ENCODE results near the gene KLF1. TPM values are rescaled to one million over a fixed set of nuclear protein-coding genes. Genes with fewer than 3 reads are reported as not detected.

The KLF1 gene
- total RNA-seq, 4 donors from 2014 or later = not detected

DNA sequence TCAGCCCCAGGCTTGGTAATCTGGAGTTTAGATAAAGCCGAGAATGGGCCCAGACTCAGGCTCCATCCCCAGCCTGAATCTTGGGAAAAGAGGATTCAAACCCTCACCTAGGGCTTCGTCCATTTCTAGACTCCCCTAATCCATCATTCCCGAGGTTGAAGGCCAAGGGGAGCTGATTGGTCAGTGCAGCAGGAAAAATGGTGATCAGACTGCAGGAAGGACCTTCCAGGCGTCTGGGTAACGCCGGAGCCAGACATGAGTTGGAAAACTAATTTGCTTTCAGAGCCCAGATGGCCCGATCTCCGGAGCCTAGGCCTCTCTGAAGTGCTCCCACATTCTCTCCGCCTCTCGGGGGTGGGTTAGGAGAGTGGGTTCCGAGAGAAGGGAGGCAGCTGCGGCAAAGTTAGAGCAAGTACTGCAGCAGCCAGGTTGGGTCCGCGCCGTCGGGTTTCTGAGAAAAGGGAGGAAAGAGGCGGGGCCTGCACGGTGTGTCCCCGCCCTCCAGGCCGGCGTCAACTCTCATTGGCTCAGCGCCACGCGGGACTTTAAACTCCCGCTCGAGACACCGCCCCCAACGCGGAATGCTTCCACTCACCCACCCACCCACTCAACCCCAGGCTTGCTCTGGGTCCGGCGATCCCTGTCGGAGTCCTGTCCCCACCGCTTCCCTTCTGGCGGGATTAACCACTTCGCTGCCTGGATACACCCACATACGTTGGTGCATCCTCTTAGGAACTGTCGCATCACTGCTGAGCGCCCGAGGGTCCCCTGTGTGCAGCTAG, 51.8 kb downstream of the KLF1 start:
- H3K4me3 ChIP-seq = no peak overlapping the region
- WGBS = 9% methylated on average over 20 of the region's 39 CpGs

DNA sequence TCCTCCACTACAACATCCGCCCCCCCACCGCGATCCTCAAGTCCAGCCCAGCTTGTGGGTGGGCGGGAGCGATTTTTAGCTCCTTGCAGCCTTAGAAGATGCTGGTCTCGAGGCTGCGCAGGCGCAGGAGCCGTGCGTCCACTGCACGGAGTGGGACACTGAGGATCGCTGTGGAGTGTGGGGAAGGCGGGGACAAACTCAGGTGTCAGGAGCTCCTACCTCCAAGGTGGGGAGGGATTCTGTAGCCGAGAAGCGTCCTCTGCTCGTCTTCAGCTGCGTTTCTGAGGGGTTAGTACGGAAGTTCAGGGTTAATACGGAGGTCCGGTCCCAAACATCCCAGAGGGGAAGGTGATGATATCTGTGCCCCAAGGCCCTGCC, 52.4 kb downstream of the KLF1 start, which contains the start of gene RTBDN:
TSS of gene RTBDN (minus strand) at position 14 of the 378 bp plus-strand sequence. CDS start 4,600 bp downstream, outside the sequence.
- WGBS = 8% methylated on average over 9 of the region's 20 CpGs
- no peaks in the 10 kb centered on the region for H3K36me3 ChIP-seq
- peaks cover 32% of the 10 kb centered on the region for H3K4me1 ChIP-seq
- H3K4me3 ChIP-seq = peak within 1 kb of the TSS; percentile 50
- no peak within 1 kb of the TSS for H3K27ac ChIP-seq
- no peaks in the 10 kb centered on the region for H3K9me3 ChIP-seq
- peaks cover 96% of the 10 kb centered on the region for H3K27me3 ChIP-seq
- TF ChIP-seq EP300 (IDR thresholded peaks at IDR 0.05) (no peak), POLR2AphosphoS5 (IDR thresholded peaks at IDR 0.05) (no peak), POLR2A (IDR thresholded peaks at IDR 0.05) (no peak)
- TF ChIP-seq, protein P1, sequence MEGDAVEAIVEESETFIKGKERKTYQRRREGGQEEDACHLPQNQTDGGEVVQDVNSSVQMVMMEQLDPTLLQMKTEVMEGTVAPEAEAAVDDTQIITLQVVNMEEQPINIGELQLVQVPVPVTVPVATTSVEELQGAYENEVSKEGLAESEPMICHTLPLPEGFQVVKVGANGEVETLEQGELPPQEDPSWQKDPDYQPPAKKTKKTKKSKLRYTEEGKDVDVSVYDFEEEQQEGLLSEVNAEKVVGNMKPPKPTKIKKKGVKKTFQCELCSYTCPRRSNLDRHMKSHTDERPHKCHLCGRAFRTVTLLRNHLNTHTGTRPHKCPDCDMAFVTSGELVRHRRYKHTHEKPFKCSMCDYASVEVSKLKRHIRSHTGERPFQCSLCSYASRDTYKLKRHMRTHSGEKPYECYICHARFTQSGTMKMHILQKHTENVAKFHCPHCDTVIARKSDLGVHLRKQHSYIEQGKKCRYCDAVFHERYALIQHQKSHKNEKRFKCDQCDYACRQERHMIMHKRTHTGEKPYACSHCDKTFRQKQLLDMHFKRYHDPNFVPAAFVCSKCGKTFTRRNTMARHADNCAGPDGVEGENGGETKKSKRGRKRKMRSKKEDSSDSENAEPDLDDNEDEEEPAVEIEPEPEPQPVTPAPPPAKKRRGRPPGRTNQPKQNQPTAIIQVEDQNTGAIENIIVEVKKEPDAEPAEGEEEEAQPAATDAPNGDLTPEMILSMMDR (IDR thresholded peaks at IDR 0.05) = no peak
- no peak for DNase-seq (ENCODE audit: low spot score in 2 of 2)

More for the DNA sequence above, 51.8 kb downstream of the KLF1 start:
- DNase-seq (ENCODE audit: low spot score in 2 of 2) = peak in 1 of 2 donors; percentile 70
- TF ChIP-seq POLR2AphosphoS5 (IDR thresholded peaks at IDR 0.05) = no peak
- TF ChIP-seq, protein P1 (IDR thresholded peaks at IDR 0.05) = no peak
- no peak for TF ChIP-seq EP300 (IDR thresholded peaks at IDR 0.05)
- no peak for TF ChIP-seq POLR2A (IDR thresholded peaks at IDR 0.05)
- H3K27me3 ChIP-seq = peaks cover 96% of the 10 kb centered on the region
- H3K36me3 ChIP-seq = no peaks in the 10 kb centered on the region
- H3K27ac ChIP-seq = no peak overlapping the region
- H3K4me1 ChIP-seq = peaks cover 32% of the 10 kb centered on the region
- H3K9me3 ChIP-seq = no peaks in the 10 kb centered on the region

Other genes with a start within 250 kb of the KLF1 start
- 10 to 100 TPM; 42.6 to 94.1 (median 78.9) TPM for gene MAN2B1, start 220.5 kb downstream of the KLF1 start, total RNA-seq
- gene WDR83, start 220.4 kb downstream of the KLF1 start, total RNA-seq = 10 to 100 TPM in 3 of 4 donors, 1 to 10 TPM in 1; 9.8 to 21.9 (median 17.2) TPM
- gene DHPS, start 205.3 kb downstream of the KLF1 start, total RNA-seq = 100 to 1,000 TPM; 108 to 265 (median 136) TPM
- gene GNG14, start 199.2 kb downstream of the KLF1 start, total RNA-seq = not detected
- gene FBXW9, start 190.6 kb downstream of the KLF1 start, total RNA-seq = 10 to 100 TPM in 3 of 4 donors, 1 to 10 TPM in 1; 9.7 to 13.7 (median 12.3) TPM
- 100 to 1,000 TPM in 2 of 4 donors, 10 to 100 TPM in 2; 94.6 to 206 (median 110) TPM for gene TNPO2, start 163.3 kb downstream of the KLF1 start, total RNA-seq
- 100 to 1,000 TPM; 164 to 228 (median 210) TPM for gene TRIR, start 152.5 kb downstream of the KLF1 start, total RNA-seq
- 10 to 100 TPM; 26.2 to 63.6 (median 56.9) TPM for gene GET3, start 149.7 kb downstream of the KLF1 start, total RNA-seq
- 10 to 100 TPM; 18.2 to 62.0 (median 46.8) TPM for gene BEST2, start 135.4 kb downstream of the KLF1 start, total RNA-seq
- 100 to 1,000 TPM in 2 of 4 donors, 10 to 100 TPM in 2; 55.1 to 227 (median 83.6) TPM for gene HOOK2, start 111.6 kb downstream of the KLF1 start, total RNA-seq
- 1,000 to 10,000 TPM in 3 of 4 donors, 100 to 1,000 TPM in 1; 687 to 2,027 (median 1,088) TPM for gene JUNB, start 95.7 kb downstream of the KLF1 start, total RNA-seq
- gene PRDX2, start 85.4 kb downstream of the KLF1 start, total RNA-seq = 100 to 1,000 TPM; 270 to 579 (median 540) TPM
- 1 to 10 TPM in 1 of 4 donors, not detected in 3; 1.6 TPM for gene THSD8, start 85.1 kb downstream of the KLF1 start, total RNA-seq
- gene RNASEH2A, start 80.6 kb downstream of the KLF1 start, total RNA-seq = 10 to 100 TPM; 12.3 to 15.4 (median 14.0) TPM
- not detected for gene RTBDN, start 52.6 kb downstream of the KLF1 start, total RNA-seq
- 1 to 10 TPM; 2.7 to 5.3 (median 3.7) TPM for gene MAST1, start 48.7 kb downstream of the KLF1 start, total RNA-seq
- gene DNASE2, start 5.8 kb downstream of the KLF1 start, total RNA-seq = 10 to 100 TPM; 20.6 to 38.3 (median 31.1) TPM
- gene GCDH, start 4.0 kb upstream of the KLF1 start, total RNA-seq = 10 to 100 TPM; 28.5 to 33.0 (median 31.9) TPM
- gene SYCE2, start 32.1 kb upstream of the KLF1 start, total RNA-seq = under 1 TPM in 1 of 4 donors, not detected in 3; 0.89 TPM
- gene FARSA, start 46.5 kb upstream of the KLF1 start, total RNA-seq = 10 to 100 TPM; 49.0 to 60.6 (median 50.9) TPM
- 100 to 1,000 TPM; 131 to 285 (median 237) TPM for gene CALR, start 51.4 kb upstream of the KLF1 start, total RNA-seq
- gene RAD23A, start 58.7 kb upstream of the KLF1 start, total RNA-seq = 100 to 1,000 TPM in 3 of 4 donors, 10 to 100 TPM in 1; 95.4 to 120 (median 109) TPM
- 10 to 100 TPM; 20.4 to 31.0 (median 24.8) TPM for gene GADD45GIP1, start 70.0 kb upstream of the KLF1 start, total RNA-seq
- gene DAND5, start 82.4 kb upstream of the KLF1 start, total RNA-seq = not detected
- gene NFIX, start 108.3 kb upstream of the KLF1 start, total RNA-seq = 100 to 1,000 TPM; 126 to 223 (median 176) TPM
- gene LYL1, start 215.7 kb upstream of the KLF1 start, total RNA-seq = 1 to 10 TPM; 1.5 to 2.7 (median 2.2) TPM
- 10 to 100 TPM; 35.1 to 46.2 (median 40.6) TPM for gene TRMT1, start 229.5 kb upstream of the KLF1 start, total RNA-seq
- 10 to 100 TPM; 13.4 to 47.6 (median 35.3) TPM for gene NACC1, start 231.1 kb upstream of the KLF1 start, total RNA-seq

All from suprapubic skin (tissue), 4 donors.